Vagina (tissue), 2 donors: Measurements from ENCODE around the gene KATNIP. TPM values are rescaled to one million over a fixed set of nuclear protein-coding genes. Genes with fewer than 3 reads are reported as not detected.

Experiments used
- DNase-seq, 2 donors: peaks; one replicate each; pipeline ENCODE4 v3.0.0-alpha.2; 2017; ENCODE audit errors: extremely low spot score in 2 of 2
- H3K27ac ChIP-seq: fragments of 200-600 bp; sonication (generic); one replicate; pipeline ENCODE4 v1.5.1; 2019
- H3K27me3 ChIP-seq: fragments of 200-600 bp; sonication (generic); one replicate; pipeline ENCODE4 v1.5.1; 2019
- H3K36me3 ChIP-seq, 2 donors: fragments of 200-600 bp; sonication (generic); one replicate each; pipeline ENCODE4 v1.5.1; 2017 to 2019
- H3K4me1 ChIP-seq: fragments of 200-600 bp; sonication (generic); one replicate; pipeline ENCODE4 v1.5.1; 2019
- H3K4me3 ChIP-seq, 2 donors: fragments of 200-600 bp; sonication (generic); 1 replicate in 1 of 2; 2 replicates in 1 of 2; pipeline ENCODE4 v1.5.1; 2016 to 2019
- H3K9me3 ChIP-seq: fragments of 200-600 bp; sonication (generic); one replicate; pipeline ENCODE4 v1.5.1; 2019
- CTCF ChIP-seq, 3 experiments: fragments of 450-650 bp in 2 of 3; fragments of 200-600 bp in 1 of 3; sonication (generic) in 1 of 3; IDR thresholded peaks; one replicate each; pipeline ENCODE4 v1.5.1; 2017 to 2019; ENCODE audit warnings: antibody characterized with exemption in 3 of 3, mild to moderate bottlenecking in 2 of 3, moderate library complexity in 2 of 3
- POLR2A ChIP-seq, 2 donors: fragments of 450-650 bp; IDR thresholded peaks; one replicate each; pipeline ENCODE4 v1.6.1; 2017; ENCODE audit warnings: antibody characterized with exemption in 2 of 2, mild to moderate bottlenecking in 2 of 2, moderate library complexity in 2 of 2
- POLR2AphosphoS5 ChIP-seq, 2 donors: sonication (generic); formaldehyde crosslinking; IDR thresholded peaks; one replicate each; pipeline ENCODE4 v1.9.0; 2017; ENCODE audit warnings: antibody characterized with exemption in 2 of 2, mild to moderate bottlenecking in 2 of 2, low read depth in 1 of 2; ENCODE audit not compliant: insufficient read depth in 1 of 2
- intact Hi-C: fragments of 100-400 bp; cut with DNase I; formaldehyde crosslinking; loops from one replicate; pipeline ENCODE4 v1.15.1; 2023
- total RNA-seq: library from RNA; depleted of rRNA; stranded (reverse); fragments of >200 nt; gene quantifications from one replicate; pipeline ENCODE4 v1.2.3, GENCODE V29; 2016

Gene KATNIP
- total RNA-seq, 1 donor from 2014 or later: 27.0 TPM

- H3K27ac ChIP-seq: no peak overlapping the region
- H3K36me3 ChIP-seq: peaks cover 0 to 95% of the 10 kb centered on the region in 2 donors
- TF ChIP-seq POLR2A (IDR thresholded peaks at IDR 0.05) (no peak), POLR2AphosphoS5 (IDR thresholded peaks at IDR 0.05; ENCODE audit: insufficient read depth in 1 of 2, low read depth in 1 of 2) (no peak), CTCF (IDR thresholded peaks at IDR 0.05) (no peak)
- H3K4me1 ChIP-seq: no peaks in the 10 kb centered on the region
- H3K9me3 ChIP-seq: no peaks in the 10 kb centered on the region
- intact Hi-C loops: no loop called here
- H3K27me3 ChIP-seq: no peaks in the 10 kb centered on the region
- H3K4me3 ChIP-seq: no peak overlapping the region
- no peak for DNase-seq
Measured at GRCh38 chr16:27506771-27507170, 43.2 kb upstream of the KATNIP start.

DNA sequence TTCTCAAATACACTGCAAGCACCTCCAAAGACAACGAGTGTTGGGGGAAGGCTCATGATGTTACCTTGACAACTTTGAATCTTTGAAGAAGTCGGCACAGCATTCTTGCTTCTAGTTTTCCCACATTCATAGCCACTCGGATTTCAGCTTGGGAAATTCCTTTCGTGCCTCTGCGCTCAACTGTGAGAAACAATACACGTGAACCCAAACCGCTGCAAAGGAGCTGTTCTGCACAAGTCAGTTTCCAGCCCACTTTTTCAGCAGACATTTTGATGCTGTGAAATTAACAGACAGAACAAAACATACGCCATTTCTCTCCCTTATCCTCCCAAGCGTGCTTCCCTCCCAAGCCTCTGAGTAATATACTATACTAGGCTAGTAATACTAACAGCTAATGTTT lies 41.5 kb upstream of the KATNIP start:
- Histone ChIP-seq H3K27me3 (no peaks in the 10 kb centered on the region), H3K27ac (no peak overlapping the region), H3K4me1 (no peaks in the 10 kb centered on the region), H3K36me3 (peaks cover 0 to 86% of the 10 kb centered on the region in 2 donors), H3K4me3 (no peak overlapping the region), H3K9me3 (no peaks in the 10 kb centered on the region)
- DNase-seq: no peak
- intact Hi-C loops: no loop called here
- TF ChIP-seq POLR2AphosphoS5 (IDR thresholded peaks at IDR 0.05; ENCODE audit: insufficient read depth in 1 of 2, low read depth in 1 of 2) (no peak), POLR2A (IDR thresholded peaks at IDR 0.05) (no peak), CTCF (IDR thresholded peaks at IDR 0.05) (no peak)

- no peak for DNase-seq
- Histone ChIP-seq H3K27me3 (no peaks in the 10 kb centered on the region), H3K9me3 (no peaks in the 10 kb centered on the region), H3K4me3 (no peak overlapping the region), H3K4me1 (no peaks in the 10 kb centered on the region), H3K36me3 (peaks cover 0 to 52% of the 10 kb centered on the region in 2 donors), H3K27ac (no peak overlapping the region)
- TF ChIP-seq POLR2AphosphoS5 (IDR thresholded peaks at IDR 0.05; ENCODE audit: insufficient read depth in 1 of 2, low read depth in 1 of 2) (no peak), POLR2A (IDR thresholded peaks at IDR 0.05) (no peak), CTCF (IDR thresholded peaks at IDR 0.05) (no peak)
- intact Hi-C loops: no loop called here
Measured at GRCh38 chr16:27511657-27512448, 38.1 kb upstream of the KATNIP start.

DNA sequence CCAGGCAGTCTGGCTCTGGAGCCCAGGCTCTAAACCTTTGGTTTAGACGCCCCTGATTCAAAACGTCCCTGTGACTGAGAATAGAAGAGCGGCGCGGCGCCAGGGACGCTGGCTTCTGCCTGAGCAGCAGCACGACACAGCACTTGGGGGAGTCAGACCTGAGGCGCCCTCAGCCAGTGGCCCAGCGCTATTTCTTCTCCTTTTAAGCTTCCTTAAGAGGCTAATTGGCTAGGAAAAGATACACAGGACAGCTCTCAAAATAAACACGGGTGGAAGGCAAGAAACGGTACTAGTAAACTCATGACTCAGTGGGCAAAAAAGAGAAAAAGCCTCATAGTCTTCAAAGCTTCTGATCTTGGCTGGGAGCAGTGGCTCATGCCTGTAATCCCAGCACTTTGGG lies 35.1 kb upstream of the KATNIP start:
- Histone ChIP-seq H3K4me1 (no peaks in the 10 kb centered on the region), H3K27me3 (no peaks in the 10 kb centered on the region), H3K9me3 (no peaks in the 10 kb centered on the region), H3K4me3 (no peak overlapping the region), H3K36me3 (peaks cover 0 to 26% of the 10 kb centered on the region in 2 donors), H3K27ac (no peak overlapping the region)
- no peak for DNase-seq
- TF ChIP-seq CTCF (IDR thresholded peaks at IDR 0.05) (no peak), POLR2AphosphoS5 (IDR thresholded peaks at IDR 0.05; ENCODE audit: insufficient read depth in 1 of 2, low read depth in 1 of 2) (no peak), POLR2A (IDR thresholded peaks at IDR 0.05) (no peak)
- intact Hi-C loops: no loop called here

GRCh38 chr16:27515874-27516353 lies 34.0 kb upstream of the KATNIP start:
- H3K27me3 ChIP-seq: no peaks in the 10 kb centered on the region
- H3K27ac ChIP-seq: no peak overlapping the region
- no peaks in the 10 kb centered on the region for H3K9me3 ChIP-seq
- DNase-seq: no peak
- H3K4me3 ChIP-seq: no peak overlapping the region
- H3K36me3 ChIP-seq: peaks cover 0 to 15% of the 10 kb centered on the region in 2 donors
- TF ChIP-seq POLR2AphosphoS5 (IDR thresholded peaks at IDR 0.05; ENCODE audit: insufficient read depth in 1 of 2, low read depth in 1 of 2): no peak
- no peak for TF ChIP-seq CTCF (IDR thresholded peaks at IDR 0.05)
- TF ChIP-seq POLR2A (IDR thresholded peaks at IDR 0.05): no peak
- no peaks in the 10 kb centered on the region for H3K4me1 ChIP-seq
- intact Hi-C loops: no loop called here
